Measurements from ENCODE around the gene ETNK1.

DNA sequence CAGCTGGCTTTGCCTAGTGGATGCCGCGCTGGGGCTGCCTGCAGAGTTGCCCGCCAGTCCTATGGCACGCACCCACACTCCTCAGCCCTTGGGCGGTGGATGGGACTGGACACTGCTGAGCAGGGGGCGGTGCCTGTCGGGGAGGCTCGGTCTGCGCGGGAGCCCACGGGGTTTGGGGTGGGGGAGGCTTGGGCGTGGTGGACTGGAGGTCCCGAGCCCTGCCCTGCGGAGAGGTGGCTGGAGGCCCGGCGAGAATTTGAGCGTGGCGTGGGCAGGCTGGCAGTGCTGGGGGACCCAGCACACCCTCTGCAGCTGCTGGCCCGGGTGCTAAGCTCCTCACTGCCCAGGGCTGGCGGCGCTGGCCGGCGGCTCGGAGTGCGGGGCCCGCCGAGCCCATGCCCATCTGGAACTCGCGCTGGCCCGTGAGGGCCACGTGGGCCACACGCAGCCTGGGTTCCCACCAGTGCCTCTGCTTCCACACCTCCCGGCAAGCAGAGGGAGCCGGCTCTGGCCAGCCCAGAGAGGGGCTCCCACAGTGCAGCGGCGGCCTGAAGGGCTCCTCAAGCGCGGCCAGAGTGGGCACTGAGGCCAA is 68.1 kb downstream of the ETNK1 start:
- no peak for TF ChIP-seq RAD21 (conservative IDR thresholded peaks at IDR 0.05 in 1 of 2, IDR thresholded peaks at IDR 0.05 in 1 of 2)
- no peak for TF ChIP-seq POLR2A (IDR thresholded peaks at IDR 0.05; ENCODE audit: low read length)
- TF ChIP-seq, protein P1, sequence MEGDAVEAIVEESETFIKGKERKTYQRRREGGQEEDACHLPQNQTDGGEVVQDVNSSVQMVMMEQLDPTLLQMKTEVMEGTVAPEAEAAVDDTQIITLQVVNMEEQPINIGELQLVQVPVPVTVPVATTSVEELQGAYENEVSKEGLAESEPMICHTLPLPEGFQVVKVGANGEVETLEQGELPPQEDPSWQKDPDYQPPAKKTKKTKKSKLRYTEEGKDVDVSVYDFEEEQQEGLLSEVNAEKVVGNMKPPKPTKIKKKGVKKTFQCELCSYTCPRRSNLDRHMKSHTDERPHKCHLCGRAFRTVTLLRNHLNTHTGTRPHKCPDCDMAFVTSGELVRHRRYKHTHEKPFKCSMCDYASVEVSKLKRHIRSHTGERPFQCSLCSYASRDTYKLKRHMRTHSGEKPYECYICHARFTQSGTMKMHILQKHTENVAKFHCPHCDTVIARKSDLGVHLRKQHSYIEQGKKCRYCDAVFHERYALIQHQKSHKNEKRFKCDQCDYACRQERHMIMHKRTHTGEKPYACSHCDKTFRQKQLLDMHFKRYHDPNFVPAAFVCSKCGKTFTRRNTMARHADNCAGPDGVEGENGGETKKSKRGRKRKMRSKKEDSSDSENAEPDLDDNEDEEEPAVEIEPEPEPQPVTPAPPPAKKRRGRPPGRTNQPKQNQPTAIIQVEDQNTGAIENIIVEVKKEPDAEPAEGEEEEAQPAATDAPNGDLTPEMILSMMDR (IDR thresholded peaks at IDR 0.05): no peak
- TF ChIP-seq, protein P2, sequence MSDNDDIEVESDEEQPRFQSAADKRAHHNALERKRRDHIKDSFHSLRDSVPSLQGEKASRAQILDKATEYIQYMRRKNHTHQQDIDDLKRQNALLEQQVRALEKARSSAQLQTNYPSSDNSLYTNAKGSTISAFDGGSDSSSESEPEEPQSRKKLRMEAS (IDR thresholded peaks at IDR 0.05): no peak
- no peak for TF ChIP-seq HDAC2 (IDR thresholded peaks at IDR 0.05)
